G401 (cell line): Measurements from ENCODE around the gene ITGA1. TPM values are rescaled to one million over a fixed set of nuclear protein-coding genes. Genes with fewer than 3 reads are reported as not detected.

ENCODE experiments used
- DNase-seq: peaks from one replicate; pipeline ENCODE4 v3.0.0-alpha.2; 2015; ENCODE audit warnings: low spot score
- in situ Hi-C: cut with HindIII; loops from 2 replicates; pipeline ENCODE4 v1.10.0; 2016; ENCODE audit warnings: low sequenced_read_pairs, mixed read lengths
- total RNA-seq: library from RNA; depleted of rRNA; stranded (reverse); fragments of >200 nt; shearing (Covaris generic); gene quantifications from 2 replicates; pipeline ENCODE4 v1.2.3, GENCODE V29; 2014

The ITGA1 gene
- total RNA-seq, 1 experiment from 2014 or later = not detected

GRCh38 chr5:52770287-52770939 is 17.3 kb upstream of the ITGA1 start:
- in situ Hi-C loops = no loop called here

GRCh38 chr5:52771343-52772039 is 16.2 kb upstream of the ITGA1 start:
- in situ Hi-C loops = no loop called here
- no peak for DNase-seq

More at GRCh38 chr5:52770287-52770939, 17.3 kb upstream of the ITGA1 start:
- DNase-seq = no peak

- in situ Hi-C loops = no loop called here
- no peak for DNase-seq
These were observed 15.0 kb upstream of the ITGA1 start for GRCh38 chr5:52772668-52773067.

- in situ Hi-C loops = no loop called here
These were observed 14.4 kb upstream of the ITGA1 start for GRCh38 chr5:52773342-52773741.

GRCh38 chr5:52774005-52774410 is 13.7 kb upstream of the ITGA1 start:
- DNase-seq = no peak
- in situ Hi-C loops = no loop called here

More at GRCh38 chr5:52773342-52773741, 14.4 kb upstream of the ITGA1 start:
- no peak for DNase-seq

GRCh38 chr5:52776116-52776515 is 11.6 kb upstream of the ITGA1 start:
- no peak for DNase-seq
- in situ Hi-C loops = no loop called here

GRCh38 chr5:52777186-52777585 is 10.5 kb upstream of the ITGA1 start:
- in situ Hi-C loops = no loop called here
- no peak for DNase-seq

GRCh38 chr5:52778781-52779180 is 8.9 kb upstream of the ITGA1 start:
- in situ Hi-C loops = no loop called here
- no peak for DNase-seq

GRCh38 chr5:52779213-52779612 is 8.5 kb upstream of the ITGA1 start:
- no peak for DNase-seq
- in situ Hi-C loops = no loop called here

GRCh38 chr5:52783226-52783959 is 4.3 kb upstream of the ITGA1 start:
- DNase-seq = no peak
- in situ Hi-C loops = no loop called here

GRCh38 chr5:52784737-52785136 is 3.0 kb upstream of the ITGA1 start:
- in situ Hi-C loops = no loop called here
- no peak for DNase-seq

- no peak for DNase-seq
- in situ Hi-C loops = no loop called here
These were observed 1.3 kb upstream of the ITGA1 start for GRCh38 chr5:52786391-52786790.

GRCh38 chr5:52786949-52787599 is 642 bp upstream of the ITGA1 start:
- peak; percentile 16 for DNase-seq
- in situ Hi-C loops = no loop called here

GRCh38 chr5:52788505-52788821 is 747 bp downstream of the ITGA1 start:
- no peak for DNase-seq
- in situ Hi-C loops = no loop called here

- in situ Hi-C loops = no loop called here
- DNase-seq = no peak
These were observed 1.7 kb downstream of the ITGA1 start for GRCh38 chr5:52789378-52789777.

- DNase-seq = no peak
- in situ Hi-C loops = no loop called here
These were observed 2.1 kb downstream of the ITGA1 start for GRCh38 chr5:52789851-52790250.

- in situ Hi-C loops = no loop called here
- DNase-seq = no peak
These were observed 3.6 kb downstream of the ITGA1 start for GRCh38 chr5:52791366-52791765.

GRCh38 chr5:52794519-52794918 is 6.8 kb downstream of the ITGA1 start:
- in situ Hi-C loops = no loop called here
- no peak for DNase-seq

- no peak for DNase-seq
- in situ Hi-C loops = no loop called here
These were observed 8.3 kb downstream of the ITGA1 start for GRCh38 chr5:52796031-52796430.

- in situ Hi-C loops = no loop called here
- no peak for DNase-seq
These were observed 8.9 kb downstream of the ITGA1 start for GRCh38 chr5:52796516-52797103.
